Lower leg skin (tissue), 3 donors: Measurements from ENCODE around the gene ANKRD13B.

ENCODE experiments used
- CTCF ChIP-seq, 3 donors: fragments of 450-650 bp; IDR thresholded peaks; one replicate each; pipeline ENCODE4 v1.5.1; 2016; ENCODE audit warnings: antibody characterized with exemption in 3 of 3, mild to moderate bottlenecking in 3 of 3, moderate library complexity in 2 of 3
- POLR2A ChIP-seq, 2 donors: fragments of 450-650 bp; IDR thresholded peaks; one replicate each; pipeline ENCODE4 v1.6.1; 2016 to 2017; ENCODE audit warnings: antibody characterized with exemption in 2 of 2, mild to moderate bottlenecking in 1 of 2, moderate library complexity in 1 of 2

DNA sequence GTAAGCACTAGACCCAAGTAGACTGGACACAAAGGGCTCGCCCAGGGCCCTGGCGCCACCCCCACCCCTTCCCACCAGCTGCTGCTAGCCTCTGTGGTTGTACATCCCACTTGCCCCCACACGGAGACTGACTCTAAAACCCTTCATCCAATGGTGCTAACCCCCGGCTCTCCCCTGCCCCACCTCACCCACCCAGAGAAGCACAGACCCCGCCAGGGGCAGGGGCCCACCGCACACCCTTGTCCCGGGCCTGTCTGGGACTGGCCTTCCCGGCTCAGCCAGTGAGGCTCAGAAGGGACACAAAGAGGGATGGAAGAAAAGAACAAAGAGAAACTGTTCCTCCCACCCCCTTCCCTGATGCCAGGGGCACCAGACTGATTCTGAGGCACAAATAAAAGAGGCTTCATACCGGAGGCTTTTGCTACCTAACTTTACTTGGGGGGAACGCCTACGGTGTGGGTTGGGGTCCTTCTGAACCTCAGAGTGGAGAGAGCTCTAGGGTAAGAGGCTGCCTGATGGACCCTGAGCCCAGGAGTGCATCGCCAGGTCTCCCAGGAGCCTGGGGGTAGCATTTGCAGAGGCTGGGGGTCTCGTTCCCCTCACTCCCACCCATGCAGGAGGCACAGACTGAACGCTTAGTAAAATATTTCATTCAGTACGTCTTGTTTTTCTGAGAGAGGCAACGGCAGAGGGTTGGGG, 21.6 kb downstream of the ANKRD13B start:
- no peak for TF ChIP-seq CTCF (IDR thresholded peaks at IDR 0.05)
- no peak for TF ChIP-seq POLR2A (IDR thresholded peaks at IDR 0.05)
